OCI-M2 (cell line): ENCODE data around the gene ZNF799.
A peak's percentile ranks its signal among the peaks of the same experiment; 100 is the strongest.
"Not testable (repeated sequence)": the region's sequence is repeated elsewhere in the genome, so short reads cannot be mapped to it uniquely, and the experiment has no call there.

ENCODE experiments used
- DNase-seq: peaks from one replicate; lab custom pipeline; 2025; ENCODE audit not compliant: unreplicated experiment; lab: John Stamatoyannopoulos, UW

ZNF799 gene

GRCh38 chr19:12400633-12401502 lies at the start of gene ZNF799:
Gene ZNF799, minus strand, starts transcription at chr19:12401271. Its CDS starts 201 bp downstream, at chr19:12401070.
- peak; percentile 98 for DNase-seq

DNA sequence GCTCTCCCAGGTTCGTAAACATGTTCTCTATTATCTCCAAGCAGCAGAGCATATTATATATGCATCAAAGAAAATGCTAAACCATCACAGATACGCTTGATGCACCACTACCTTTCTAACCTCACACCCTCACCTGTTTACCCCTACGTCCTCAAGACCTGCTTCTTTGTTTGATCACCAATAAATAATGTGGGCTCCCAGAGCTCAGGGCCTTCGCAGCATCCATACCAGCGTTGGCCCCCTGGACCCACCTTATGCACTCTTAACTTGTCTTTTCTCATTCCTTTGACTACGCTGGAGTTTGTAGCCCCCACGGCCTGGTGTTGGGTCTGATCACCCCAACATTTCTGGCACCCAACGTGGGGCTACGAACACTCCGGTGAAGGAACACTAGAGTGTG lies 49.8 kb upstream of the ZNF799 start:
- no peak for DNase-seq

DNA sequence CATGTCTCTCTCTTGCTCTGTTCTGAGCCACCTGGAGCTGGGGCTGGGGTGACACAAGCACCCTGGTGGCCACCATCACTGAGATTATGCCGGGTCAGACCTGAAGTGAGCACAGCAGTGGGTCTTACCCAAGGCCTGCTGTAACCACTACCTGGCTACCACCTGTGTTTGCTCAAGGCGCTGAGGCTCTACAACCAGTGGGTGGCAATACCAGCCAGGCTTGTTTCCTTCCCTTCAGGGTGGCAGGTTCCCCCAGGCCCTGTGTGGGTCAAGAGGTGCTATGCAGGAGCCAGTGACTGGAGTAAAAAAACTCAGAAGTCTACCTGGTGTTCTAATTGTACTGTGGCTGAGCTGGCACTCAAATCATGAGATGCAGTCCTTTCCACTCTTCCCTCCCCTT lies 47.7 kb upstream of the ZNF799 start:
- DNase-seq = no peak

DNA sequence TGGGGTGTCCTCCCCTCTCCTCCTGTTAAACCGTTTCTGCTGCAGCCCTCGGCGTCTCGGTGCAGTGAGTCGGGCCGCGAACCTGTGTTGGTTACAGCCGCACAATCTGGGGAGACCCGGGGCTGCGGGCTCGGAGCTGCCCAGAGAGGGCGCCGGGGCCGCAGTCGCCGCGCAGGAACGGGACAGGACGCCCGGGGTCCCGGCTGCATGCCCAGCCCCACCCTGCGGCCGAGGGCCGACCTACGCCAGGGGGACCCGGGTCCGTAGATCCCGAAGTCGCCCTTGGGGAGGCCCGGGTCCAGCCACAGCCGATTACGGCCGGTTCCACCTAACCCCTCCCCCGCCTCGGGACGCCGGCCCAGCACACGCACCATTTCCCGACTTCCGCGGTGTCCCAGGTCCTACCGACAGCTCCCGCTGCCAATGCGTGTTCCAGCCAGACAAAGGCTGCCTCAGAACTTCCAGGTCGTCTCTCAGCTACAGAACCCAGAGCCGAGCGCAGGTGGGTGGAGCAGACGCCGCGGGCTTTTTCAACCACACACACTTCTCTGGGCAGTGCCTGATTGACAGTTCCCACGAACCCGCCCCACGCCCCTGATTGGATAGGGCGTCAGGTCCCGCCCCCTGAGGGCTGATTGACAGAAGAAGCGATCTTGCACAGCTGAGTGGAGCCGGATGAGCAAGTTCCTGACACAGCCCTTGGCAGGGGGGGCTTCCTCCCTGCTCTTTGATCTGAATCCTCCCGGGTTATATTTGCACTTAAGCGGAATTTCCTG lies 39.7 kb upstream of the ZNF799 start, which contains the start of gene ZNF443:
Gene ZNF443, minus strand, starts transcription at position 481 of the 776 bp plus-strand sequence. Its CDS starts 107 bp downstream, at position 374.
- peak; percentile 99 for DNase-seq

DNA sequence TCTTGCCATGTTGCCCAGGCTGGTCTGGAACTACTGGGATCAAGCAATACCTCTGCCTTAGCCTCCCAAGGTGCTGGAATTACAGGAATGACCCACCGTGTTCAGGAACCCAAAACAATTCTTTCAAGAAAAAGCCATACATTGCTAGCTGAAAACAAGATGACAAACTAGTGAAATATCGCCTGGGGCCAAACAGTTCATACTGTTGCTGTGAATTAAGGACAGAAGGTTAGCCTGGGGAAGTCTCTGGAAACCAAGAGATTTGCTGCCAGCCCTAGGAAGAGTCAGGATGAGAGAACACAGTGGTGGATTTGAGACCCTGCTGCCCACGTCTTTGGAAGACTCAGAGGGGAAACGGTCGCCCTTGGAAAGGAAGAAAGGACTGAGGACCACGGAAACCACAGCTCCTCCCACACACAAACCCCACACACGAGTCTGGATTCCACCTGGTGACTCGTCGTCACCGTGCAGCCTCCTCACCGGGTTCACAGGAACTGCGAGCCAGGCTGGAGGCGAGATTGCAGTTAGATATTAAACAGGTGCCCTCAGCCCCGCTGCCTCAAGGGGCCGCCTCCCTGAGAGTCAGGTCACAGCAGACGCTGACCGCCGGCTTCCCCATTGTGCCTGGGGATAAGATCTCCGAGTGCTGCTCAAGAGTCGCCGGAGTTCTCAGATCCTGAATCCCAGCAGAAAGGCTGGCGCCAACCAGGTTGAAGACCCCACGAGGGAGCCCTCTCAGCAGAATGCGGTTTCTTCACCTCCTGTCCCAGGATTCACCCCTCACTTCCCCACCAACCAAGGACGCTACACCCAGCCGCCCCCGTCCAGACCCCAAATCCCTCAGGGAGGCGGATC lies 38.8 kb upstream of the ZNF799 start:
- DNase-seq = peak; percentile 64

- not testable (repeated sequence) for DNase-seq
These were observed 29.7 kb upstream of the ZNF799 start for GRCh38 chr19:12430726-12431299.

GRCh38 chr19:12425888-12426274 lies 24.8 kb upstream of the ZNF799 start:
- no peak for DNase-seq

DNA sequence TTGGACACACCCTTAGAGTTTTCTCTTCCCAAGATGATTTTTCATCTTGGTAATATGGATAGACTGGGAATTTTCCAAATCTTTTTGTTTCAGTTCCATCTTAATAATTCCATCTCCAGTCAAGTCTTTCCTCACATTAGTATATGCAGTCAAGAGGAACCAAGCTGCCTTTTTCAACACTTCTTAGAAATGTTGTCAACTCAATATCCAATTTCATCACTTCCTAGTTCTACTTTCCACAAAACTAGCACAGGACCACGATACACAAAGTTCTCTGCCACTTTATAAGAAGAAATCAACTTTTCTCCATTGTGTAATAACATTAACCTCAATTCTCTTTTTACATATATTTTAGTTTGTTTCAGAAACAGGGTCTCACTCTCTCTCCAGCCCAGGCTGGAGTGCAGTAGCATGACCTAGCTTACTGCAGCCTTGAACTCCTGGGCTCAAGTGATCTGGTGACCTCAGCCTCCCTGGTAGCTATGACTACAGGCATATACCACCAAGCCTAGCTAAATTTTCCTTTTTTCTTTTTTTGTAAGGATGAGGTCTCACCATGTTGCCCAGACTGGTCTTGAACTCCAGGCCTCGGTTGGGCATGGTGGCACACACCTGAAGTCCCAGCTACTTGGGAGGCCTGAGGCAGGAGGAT lies 24.3 kb upstream of the ZNF799 start:
- no peak for DNase-seq

- DNase-seq = not testable (repeated sequence)
These were observed 16.2 kb upstream of the ZNF799 start for GRCh38 chr19:12417273-12417672.

- DNase-seq = no peak
These were observed 10.8 kb upstream of the ZNF799 start for GRCh38 chr19:12411893-12412292.

GRCh38 chr19:12399901-12400632 lies 1.0 kb downstream of the ZNF799 start:
- peak; percentile 67 for DNase-seq

- not testable (repeated sequence) for DNase-seq
These were observed 9.9 kb downstream of the ZNF799 start for GRCh38 chr19:12391148-12391547.

- DNase-seq = not testable (repeated sequence)
These were observed 14.7 kb downstream of the ZNF799 start for GRCh38 chr19:12386365-12386764.

- no peak for DNase-seq
These were observed 20.7 kb downstream of the ZNF799 start for GRCh38 chr19:12380444-12380737.

- no peak for DNase-seq
These were observed 21.2 kb downstream of the ZNF799 start for GRCh38 chr19:12379732-12380443.

- no peak for DNase-seq
These were observed 27.0 kb downstream of the ZNF799 start for GRCh38 chr19:12374026-12374425.

DNA sequence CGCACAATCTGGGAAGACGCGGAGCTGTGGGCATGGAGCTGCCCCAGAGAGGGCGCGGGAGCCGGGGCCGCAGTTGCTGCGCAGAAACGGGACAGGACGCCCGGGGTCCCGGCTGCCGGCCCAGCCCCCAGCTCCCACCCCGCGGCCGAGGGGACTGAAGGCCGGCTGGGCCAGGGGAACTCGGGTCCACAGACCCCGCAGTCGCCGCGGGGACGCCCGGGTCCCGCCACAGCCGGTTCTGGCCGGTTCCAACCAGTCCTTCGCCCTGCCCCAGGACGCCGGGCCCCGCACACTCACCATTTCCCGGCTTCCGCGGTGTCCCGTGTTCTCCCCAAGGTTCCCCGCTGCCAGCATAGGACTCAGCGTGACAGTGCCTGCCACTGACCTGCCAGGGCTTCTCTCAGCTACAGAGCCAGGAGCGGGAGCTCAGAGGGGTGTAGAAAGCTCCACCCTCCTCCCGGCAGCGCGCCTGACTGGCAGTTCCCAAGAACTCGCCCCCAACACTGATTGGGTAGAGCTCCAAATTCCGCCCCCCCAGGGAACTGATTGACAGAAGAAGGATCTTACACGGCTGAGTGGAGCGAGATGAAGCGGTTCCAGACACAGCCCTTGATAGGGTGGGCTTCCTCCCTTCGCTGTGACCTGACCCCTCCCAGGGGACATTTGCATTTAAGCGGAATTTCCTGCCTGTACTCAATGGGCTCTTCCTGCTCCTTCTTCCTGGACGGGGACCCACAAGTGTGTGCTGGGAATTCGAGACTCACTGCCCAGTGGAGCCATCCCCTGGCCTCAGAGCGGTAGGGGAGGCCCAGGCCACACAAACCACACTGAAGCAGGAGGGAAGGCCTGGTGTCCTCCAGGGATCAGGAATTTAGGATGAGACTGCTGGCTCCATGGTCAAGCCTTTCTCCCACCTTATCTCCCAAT lies 35.6 kb downstream of the ZNF799 start, which contains the start of gene ZNF442:
Gene ZNF442, minus strand, starts transcription at position 448 of the 927 bp plus-strand sequence. CDS start 2,052 bp downstream, outside the sequence.
- DNase-seq = peak; percentile 100
